MG63 (cell line): ENCODE data around the gene CLEC10A. TPM values are rescaled to one million over a fixed set of nuclear protein-coding genes. Genes with fewer than 3 reads are reported as not detected.
"Not testable (repeated sequence)": the region's sequence is repeated elsewhere in the genome, so short reads cannot be mapped to it uniquely, and the experiment has no call there.

Source experiments
- DNase-seq: peaks from one replicate; pipeline ENCODE4 v3.0.0-alpha.2; 2020
- H3K27me3 ChIP-seq: fragments of 250-450 bp; sonication (Bioruptor Pico); 2 replicates; pipeline ENCODE4 v1.5.1; 2020; ENCODE audit warnings: mild to moderate bottlenecking, moderate library complexity
- H3K36me3 ChIP-seq: fragments of 250-450 bp; sonication (Bioruptor Pico); 2 replicates; pipeline ENCODE4 v1.5.1; 2020; ENCODE audit warnings: mild to moderate bottlenecking, moderate library complexity
- H3K4me3 ChIP-seq: fragments of 250-450 bp; sonication (Bioruptor Pico); 2 replicates; pipeline ENCODE4 v1.5.1; 2020; ENCODE audit warnings: mild to moderate bottlenecking, moderate library complexity
- H3K9me3 ChIP-seq: fragments of 250-450 bp; sonication (Bioruptor Pico); 2 replicates; pipeline ENCODE4 v1.5.1; 2020; ENCODE audit warnings: mild to moderate bottlenecking, moderate library complexity
- total RNA-seq: library from RNA; depleted of rRNA; stranded (reverse); fragments of >200 nt; shearing (Covaris generic); gene quantifications from 2 replicates; pipeline ENCODE4 v1.2.3, GENCODE V29; 2014; ENCODE audit warnings: low replicate concordance

The CLEC10A gene
- total RNA-seq, 1 experiment from 2014 or later, result not detected

DNA sequence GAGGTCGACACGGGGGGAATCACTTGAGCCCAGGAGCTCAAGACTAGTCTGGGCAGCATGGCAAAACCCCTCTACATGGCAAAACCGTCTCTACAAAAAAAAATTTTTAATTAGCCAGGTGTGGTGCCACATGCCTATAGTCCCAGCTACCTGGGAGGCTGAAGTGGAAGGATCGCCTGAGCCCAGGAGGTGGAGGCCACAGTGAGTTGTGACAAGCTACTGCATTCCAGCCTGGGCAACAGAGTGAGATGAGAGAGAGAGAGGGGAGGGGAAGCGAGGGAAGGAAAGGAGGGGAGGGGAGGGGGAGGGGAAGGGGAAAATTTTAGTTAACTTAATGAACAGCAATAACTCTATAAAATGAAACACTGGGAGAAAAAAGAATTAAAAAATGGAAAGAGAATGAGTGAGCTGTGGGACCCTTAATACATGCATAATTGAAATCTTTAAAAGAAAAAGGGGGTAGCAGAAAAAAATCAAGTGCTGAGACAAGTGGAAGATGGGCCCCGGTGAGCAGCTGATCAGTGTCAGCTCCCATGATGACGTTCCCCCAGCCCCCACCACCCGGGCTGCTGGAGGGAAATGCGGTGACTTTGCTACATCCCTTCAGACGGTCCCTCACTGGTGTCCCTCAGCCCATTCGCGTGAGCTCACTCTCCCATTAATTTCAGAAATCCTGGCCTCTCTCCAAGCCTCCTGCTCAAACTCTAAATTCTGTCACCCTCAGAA, 31.9 kb upstream of the CLEC10A start:
- Histone ChIP-seq H3K36me3 (no peaks in the 10 kb centered on the region), H3K9me3 (no peaks in the 10 kb centered on the region), H3K27me3 (no peaks in the 10 kb centered on the region), H3K4me3 (no peak overlapping the region)
- DNase-seq, result no peak

DNA sequence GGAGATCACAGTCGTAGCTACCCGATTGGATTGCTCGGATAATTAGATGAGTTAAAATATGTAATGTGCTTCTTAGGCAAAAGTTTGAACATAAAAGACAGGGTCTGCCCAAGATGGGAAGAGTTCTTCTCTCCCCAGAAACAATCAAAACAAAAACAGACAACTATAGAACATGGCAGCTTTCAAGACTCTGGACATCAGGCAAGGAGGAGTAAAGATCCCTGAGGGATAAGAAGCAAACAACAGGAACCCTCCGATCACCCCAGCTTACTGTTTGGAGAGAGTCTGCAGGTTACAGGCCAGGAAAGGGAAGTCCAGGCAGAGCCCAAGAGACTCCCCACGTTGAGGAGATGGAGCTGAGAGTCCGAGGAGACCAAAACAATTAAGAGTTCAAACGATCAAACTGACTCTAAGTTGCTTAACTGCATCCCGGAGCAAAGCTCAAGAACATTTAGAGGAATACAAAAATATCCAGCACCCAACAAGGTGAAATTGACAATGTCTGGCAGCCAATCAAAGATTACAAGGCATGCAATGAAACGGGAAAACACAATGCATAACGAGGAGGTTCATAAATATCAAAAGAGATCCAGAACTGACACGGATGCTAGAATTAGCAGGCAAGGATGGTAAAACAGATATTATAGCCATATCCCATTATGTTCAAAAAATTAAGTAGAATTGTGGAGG, 30.7 kb upstream of the CLEC10A start:
- Histone ChIP-seq H3K36me3 (no peaks in the 10 kb centered on the region), H3K27me3 (no peaks in the 10 kb centered on the region), H3K4me3 (no peak overlapping the region), H3K9me3 (no peaks in the 10 kb centered on the region)
- DNase-seq, result no peak

DNA sequence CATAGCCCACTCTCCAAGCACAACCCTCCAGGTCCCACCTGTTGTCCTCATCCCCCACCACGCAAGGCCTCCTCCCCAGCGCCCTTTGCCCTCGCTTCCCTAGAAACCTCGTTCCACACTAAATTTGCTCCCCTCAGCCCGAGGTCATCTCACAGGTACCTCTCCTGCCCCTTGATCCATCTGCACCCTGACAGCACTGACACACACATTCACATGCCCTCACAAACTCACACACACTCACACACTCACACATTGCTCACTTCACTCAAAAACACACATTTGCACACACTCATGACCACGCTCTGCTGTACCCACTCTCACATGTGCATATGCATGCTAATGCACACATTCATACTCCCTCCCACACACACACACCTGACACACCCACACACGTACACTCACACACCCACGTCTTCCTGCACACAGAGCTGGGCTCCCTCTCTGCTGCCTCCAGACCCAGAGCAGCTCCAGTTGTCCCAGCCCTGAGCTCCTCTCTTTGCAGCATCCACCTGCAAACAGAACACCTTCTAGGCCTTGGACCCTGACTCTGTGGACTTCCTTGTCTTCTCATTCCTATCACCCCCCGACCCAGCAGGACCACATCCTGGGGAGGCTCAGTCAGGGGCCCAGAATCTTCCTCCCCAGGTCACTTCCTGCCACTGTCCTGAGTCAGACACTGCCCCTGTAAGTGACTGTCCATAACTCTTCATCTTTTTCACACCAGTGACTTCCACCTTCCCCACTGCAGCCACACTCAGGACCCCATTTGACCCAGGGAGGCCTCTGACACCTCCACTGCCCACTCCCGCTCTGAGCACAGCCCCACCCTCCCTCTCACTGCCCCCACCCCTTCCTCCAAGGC, 29.6 kb upstream of the CLEC10A start:
- Histone ChIP-seq H3K4me3 (no peak overlapping the region), H3K27me3 (no peaks in the 10 kb centered on the region), H3K9me3 (no peaks in the 10 kb centered on the region), H3K36me3 (no peaks in the 10 kb centered on the region)
- DNase-seq, result no peak

DNA sequence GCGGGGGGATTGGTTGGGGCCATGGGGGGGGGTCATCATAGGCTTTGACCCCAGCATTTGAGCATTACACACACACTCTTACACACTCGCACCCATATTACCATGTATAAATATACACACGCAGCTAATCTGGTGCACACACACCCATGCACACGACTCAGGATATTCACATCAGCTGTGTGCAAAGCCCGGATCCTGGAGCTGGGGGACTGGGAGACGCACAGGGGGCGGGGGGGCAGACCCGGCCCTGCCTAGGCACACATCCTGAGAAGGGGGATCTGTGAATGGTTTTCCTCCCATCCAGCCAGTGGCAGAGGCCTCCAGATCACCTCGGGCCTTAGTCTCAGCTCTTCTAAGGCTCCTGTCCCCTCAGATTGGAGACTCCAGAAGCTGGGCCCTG, 28.9 kb upstream of the CLEC10A start:
- Histone ChIP-seq H3K36me3 (no peaks in the 10 kb centered on the region), H3K4me3 (no peak overlapping the region), H3K27me3 (no peaks in the 10 kb centered on the region), H3K9me3 (no peaks in the 10 kb centered on the region)
- no peak for DNase-seq

DNA sequence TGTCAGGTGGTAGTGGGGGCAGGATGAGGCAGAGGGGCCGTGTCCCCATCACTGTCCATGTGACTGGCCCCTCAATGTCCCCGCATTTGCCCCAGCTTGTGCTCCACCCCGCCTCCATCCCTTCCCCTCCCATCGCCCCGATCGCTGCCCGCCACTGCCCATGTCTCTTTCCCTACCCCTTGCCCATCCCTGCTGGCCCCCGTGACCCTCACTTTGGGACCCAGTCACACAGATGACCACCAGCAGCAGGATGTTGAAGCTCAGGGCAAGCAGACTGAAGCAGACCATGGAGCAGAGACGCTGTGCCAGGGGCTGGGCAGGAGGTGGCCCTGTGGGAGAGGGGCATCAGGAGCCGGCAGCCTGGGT, 28.5 kb upstream of the CLEC10A start:
- Histone ChIP-seq H3K9me3 (no peaks in the 10 kb centered on the region), H3K4me3 (no peak overlapping the region), H3K36me3 (no peaks in the 10 kb centered on the region), H3K27me3 (no peaks in the 10 kb centered on the region)
- DNase-seq, result no peak

DNA sequence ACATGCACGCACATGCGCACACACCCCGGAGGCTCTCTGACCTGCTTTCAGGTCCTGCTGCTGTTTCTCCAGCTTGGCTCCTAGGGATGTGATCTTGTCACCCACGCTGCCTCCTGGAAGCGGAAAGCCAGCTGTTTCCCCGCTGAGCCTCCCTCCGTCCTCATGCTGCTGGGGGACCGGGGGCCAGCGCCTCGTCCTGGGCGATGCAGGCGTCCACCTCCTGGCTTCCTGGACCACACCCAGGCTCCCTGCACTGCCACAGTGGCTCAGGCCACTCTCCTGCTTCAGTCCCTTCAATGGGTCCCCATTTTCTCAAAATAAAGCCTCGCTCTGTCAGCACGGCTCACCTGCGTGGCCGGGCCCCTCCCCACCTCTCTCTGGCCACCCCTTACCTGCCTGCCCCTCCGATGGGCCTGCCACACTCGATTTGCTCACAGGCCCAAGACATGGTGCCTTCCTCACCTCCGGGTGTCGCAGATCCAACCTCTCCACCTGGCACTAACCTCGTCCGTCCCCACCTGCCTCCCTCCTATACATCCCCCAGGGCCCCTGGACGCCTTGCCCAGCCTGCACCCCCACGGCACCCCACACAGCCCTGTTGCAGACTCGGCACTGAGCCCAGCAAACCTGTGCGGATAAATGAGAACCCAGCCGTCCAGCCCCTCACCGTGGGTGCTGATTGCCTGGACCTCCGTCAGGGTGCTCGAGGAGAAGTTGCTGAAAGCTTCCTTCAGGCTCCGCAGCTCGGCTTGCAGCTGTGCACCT, 27.9 kb upstream of the CLEC10A start:
- no peak for DNase-seq
- Histone ChIP-seq H3K9me3 (no peaks in the 10 kb centered on the region), H3K4me3 (no peak overlapping the region), H3K36me3 (no peaks in the 10 kb centered on the region), H3K27me3 (no peaks in the 10 kb centered on the region)

DNA sequence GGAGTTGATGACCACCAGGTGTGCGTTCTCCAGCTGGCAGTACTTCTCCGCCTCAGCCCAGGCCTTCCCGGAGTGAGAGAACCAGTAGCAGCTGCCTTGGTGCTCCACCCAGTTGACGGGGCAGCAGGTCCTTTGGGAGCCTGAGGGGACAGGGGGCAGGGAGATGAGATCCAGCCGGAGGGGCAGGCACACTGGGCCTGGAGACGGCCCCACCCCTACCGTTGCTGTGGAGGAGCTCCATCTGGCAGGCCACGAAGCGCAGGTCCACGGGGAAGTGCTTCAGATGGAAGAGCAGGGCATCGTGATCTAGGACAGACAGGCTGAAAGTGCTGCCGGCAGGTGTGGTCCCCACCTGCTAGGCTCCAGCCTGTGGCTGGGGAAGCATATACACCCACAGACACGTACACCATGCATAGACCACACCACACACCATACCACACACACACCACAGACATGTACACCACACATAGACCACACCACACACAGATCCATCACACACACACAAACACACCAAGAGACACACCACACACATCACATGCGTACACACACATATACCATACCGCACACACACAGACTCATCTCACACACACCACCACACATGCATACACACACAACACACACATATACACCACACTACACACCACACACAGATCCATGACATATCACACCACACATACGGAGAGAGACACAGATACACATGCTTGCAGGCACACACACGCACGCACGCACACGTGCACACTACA, 27.1 kb upstream of the CLEC10A start:
- no peak for DNase-seq
- Histone ChIP-seq H3K9me3 (no peaks in the 10 kb centered on the region), H3K36me3 (no peaks in the 10 kb centered on the region)

DNA sequence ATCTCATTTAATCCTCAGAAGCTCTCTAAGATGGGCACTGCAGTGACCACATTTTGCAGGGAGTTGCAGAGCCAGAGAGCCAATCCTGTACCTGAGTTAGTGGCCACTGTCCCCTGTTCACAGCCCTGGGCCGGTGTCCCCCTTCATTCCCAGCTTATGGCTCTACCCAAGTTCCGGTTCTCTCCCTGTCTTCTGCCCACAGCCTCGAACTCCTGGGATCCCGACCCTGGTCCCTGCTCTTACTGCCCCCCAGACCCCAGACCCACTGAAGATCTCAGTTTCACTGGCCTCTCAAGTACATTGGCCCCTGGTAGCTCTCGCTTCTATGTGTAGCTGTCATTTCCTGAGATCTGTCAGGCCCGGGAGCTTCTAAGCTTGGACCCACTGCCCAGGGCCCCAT, 22.4 kb upstream of the CLEC10A start:
- no peaks in the 10 kb centered on the region for H3K36me3 ChIP-seq
- no peak for DNase-seq

More for the DNA sequence above, 27.1 kb upstream of the CLEC10A start:
- Histone ChIP-seq H3K4me3 (no peak overlapping the region), H3K27me3 (no peaks in the 10 kb centered on the region)

DNA sequence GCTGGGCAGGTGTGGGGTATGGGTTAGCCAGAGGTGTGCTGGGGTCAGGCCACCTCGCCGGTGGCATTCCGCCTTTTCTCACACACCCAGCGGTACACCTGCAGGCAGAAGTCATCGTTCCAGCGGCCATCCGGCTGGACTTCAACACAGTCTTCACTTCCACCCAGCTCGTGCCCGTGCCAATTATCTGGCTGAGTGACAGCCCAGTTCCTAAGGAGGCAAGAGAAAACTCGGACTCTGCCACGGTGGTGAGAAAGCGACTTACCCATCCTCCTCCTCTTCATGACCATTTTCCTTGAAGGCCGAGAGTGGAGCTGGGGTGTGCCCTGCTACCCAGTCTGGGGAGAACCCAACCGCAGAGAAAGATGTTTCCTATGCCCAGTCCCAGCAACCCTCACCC, 21.5 kb upstream of the CLEC10A start:
- no peaks in the 10 kb centered on the region for H3K27me3 ChIP-seq
- DNase-seq, result no peak
- no peaks in the 10 kb centered on the region for H3K9me3 ChIP-seq
- H3K4me3 ChIP-seq, result no peak overlapping the region
- no peaks in the 10 kb centered on the region for H3K36me3 ChIP-seq

More for the DNA sequence above, 22.4 kb upstream of the CLEC10A start:
- no peaks in the 10 kb centered on the region for H3K27me3 ChIP-seq
- H3K9me3 ChIP-seq, result no peaks in the 10 kb centered on the region
- H3K4me3 ChIP-seq, result no peak overlapping the region

DNA sequence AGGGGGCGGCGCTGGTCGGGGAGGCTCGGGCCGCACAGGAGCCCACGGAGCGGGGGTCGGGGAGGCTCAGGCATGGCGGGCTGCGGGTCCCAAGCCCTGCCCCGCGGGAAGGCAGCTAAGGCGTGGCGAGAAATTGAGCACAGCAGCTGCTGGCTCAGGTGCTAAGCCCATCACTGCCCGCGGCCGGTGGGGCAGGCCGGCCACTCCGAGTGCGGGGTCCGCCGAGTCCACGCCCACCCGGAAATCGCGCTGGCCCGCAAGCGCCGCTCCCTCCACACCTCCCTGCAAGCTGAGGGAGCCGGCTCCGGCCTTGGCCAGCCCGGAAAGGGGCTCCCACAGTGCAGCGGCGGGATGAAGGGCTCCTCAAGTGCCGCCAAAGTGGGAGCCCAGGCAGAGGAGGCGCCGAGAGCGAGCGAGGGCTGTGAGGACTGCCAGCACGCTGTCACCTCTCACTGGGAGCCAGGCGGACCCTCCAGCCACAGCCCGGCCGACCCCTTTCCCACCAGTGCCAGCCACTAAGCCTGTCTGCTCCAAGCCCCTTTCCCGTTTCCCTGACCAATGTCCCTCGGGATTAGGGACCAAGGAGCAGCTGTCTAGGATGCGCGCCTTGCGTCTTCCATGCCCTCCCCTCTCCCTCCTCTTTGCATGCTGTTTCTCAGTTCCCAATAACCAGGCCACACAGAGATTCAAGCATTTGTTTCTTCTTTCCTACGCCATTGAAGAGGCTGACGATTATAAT, 20.8 kb upstream of the CLEC10A start:
- not testable (repeated sequence) for H3K9me3 ChIP-seq, H3K36me3 ChIP-seq, H3K4me3 ChIP-seq, DNase-seq, H3K27me3 ChIP-seq

DNA sequence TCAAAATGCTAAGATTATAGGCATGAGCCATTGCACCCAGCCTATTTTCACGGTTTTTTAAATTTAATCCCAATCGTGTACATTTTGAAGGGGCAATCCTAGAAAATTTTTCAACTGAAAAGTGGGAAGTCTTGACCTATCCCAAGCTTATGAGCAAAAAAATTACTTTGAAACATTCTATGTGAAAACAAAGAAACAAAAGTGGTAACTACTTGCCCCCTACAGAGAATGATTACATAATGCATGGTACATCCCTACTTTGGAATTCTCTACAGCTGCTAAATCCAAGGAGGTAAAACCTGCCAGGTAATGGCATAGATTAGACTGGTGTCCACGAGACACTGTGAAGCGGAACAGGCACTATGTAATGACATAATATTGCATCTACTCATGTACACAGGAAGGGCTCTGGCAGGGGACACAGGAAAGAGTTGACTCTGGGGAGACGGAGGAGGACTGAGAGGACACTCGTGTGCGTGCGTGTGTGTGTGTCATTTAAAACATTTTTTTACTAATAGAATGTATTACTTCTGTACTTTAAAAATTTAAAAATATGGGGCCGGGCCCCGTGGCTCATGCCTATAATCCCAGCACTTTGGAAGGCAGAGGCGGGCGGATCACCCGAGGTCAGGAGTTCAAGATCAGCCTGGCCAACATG, 18.9 kb upstream of the CLEC10A start:
- no peak for DNase-seq
- Histone ChIP-seq H3K9me3 (no peaks in the 10 kb centered on the region), H3K4me3 (no peak overlapping the region), H3K27me3 (no peaks in the 10 kb centered on the region), H3K36me3 (no peaks in the 10 kb centered on the region)

DNA sequence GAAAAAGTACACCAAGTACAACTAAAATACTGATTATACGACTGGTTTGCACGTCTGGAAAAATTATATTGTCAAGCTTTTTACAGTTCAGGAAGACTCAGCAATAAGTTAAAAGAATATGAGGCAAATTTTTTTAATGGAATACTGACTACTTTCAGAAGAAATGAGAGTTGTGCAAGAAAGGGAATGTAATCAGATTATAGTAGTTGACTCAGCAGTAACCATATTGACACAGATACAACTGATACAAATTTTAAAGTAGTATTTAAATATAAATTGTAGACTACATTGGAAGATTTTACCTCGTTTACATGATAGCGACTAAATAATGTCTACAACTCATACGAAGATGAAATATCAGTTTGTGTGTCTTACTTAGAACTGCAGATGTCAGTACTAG, 17.9 kb upstream of the CLEC10A start:
- no peak for DNase-seq
- H3K9me3 ChIP-seq, result no peaks in the 10 kb centered on the region
- no peaks in the 10 kb centered on the region for H3K36me3 ChIP-seq
- H3K4me3 ChIP-seq, result no peak overlapping the region
- H3K27me3 ChIP-seq, result no peaks in the 10 kb centered on the region

DNA sequence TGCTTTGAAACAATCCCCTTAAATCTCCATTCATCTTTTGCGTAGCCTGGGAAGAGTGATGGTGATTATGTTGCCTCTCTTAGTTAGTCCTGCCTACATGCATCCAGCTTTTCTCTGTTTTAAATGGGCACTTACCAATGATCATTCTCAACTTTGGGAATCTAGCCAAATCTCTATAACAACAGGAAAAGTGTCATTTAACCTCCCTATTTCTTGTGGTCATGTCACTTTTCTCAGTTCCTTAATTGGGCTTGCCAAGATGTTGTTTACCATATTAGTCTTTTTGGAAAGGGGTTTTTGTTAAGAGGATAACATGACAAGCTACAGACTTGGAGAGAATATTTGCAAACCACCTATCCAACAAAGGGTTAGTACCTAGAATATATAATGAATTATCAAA, 15.6 kb upstream of the CLEC10A start:
- no peak overlapping the region for H3K4me3 ChIP-seq
- DNase-seq, result no peak
- H3K9me3 ChIP-seq, result no peaks in the 10 kb centered on the region
- no peaks in the 10 kb centered on the region for H3K36me3 ChIP-seq
- no peaks in the 10 kb centered on the region for H3K27me3 ChIP-seq

DNA sequence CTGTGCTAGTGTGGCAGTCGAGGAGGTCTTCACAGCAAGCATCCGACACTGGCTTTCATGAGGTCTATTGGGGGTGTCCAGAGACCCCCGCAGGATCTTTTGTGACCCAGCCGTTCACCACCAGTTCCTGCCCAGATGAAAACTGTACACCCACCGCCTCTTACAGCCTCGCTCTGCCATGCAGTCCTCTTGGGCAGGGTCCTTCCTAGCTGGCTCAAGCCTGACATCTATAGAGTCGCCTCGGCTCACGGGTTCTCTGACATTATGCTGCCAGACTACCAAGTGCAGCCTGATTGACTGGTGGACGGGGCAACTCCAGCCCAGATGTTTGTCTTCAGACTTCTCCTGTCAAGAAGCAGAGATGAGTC, 14.6 kb upstream of the CLEC10A start:
- Histone ChIP-seq H3K9me3 (no peaks in the 10 kb centered on the region), H3K4me3 (no peak overlapping the region), H3K36me3 (no peaks in the 10 kb centered on the region), H3K27me3 (no peaks in the 10 kb centered on the region)
- DNase-seq, result no peak

DNA sequence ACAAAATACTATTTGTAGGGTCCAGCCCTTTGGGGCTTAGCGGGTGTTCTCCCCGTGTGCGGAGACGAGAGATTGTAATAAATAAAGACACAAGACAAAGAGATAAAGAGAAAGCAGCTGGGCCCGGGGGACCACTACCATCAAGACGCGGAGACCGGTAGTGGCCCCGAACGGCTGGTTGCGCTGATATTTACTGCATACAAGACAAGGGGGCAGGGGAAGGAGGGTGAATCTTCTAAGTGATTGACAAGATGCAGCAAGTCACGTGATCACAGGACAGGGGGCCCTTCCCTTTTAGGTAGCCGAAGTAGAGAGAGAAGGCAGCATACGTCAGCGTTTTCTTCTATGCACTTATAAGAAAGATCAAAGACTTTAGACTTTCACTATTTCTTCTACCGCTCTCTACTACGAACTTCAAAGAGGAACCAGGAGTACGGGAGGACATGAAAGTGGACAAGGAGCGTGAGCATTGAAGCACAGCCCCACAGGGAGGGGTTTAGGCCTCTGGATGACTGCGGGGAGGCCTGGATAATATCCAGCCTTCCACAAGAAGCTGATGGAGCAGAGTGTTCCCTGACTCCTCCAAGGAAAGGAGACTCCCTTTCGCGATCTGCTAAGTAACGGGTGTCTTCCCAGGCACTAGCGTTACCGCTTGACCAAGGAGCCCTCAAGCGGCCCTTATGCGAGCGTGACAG, 11.4 kb upstream of the CLEC10A start:
- H3K27me3 ChIP-seq, H3K36me3 ChIP-seq, H3K9me3 ChIP-seq, DNase-seq, H3K4me3 ChIP-seq: not testable (repeated sequence)
